HG03342 (cell line): Measurements from ENCODE around the gene GLRX.

Experiments
- ATAC-seq: cut with Tn5 transposase; IDR thresholded peaks from one replicate; pipeline ENCODE4 v1.9.1; 2021; ENCODE audit warnings: mild to moderate bottlenecking, moderate library complexity; ENCODE audit not compliant: unreplicated experiment

GLRX gene

GRCh38 chr5:95784514-95785302 lies 37.8 kb downstream of the GLRX start:
- no peak for ATAC-seq

DNA sequence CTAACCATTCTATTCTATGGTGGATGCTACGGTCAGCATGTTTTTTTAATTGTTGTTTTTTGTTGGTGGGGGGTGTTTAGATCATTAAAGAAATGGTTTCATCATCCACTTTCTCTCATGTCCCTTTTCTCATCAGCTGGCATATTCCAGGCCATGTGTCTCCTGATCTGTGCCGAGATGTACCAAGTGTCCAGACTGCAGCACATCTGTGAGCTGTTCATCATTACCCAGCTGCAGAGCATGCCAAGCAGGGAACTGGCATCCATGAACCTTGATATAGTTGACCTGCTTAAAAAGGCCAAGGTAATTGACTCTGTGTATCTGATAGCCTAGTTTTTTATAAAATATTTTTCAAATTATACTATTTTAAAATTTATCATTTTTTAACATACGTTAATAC lies 38.9 kb downstream of the GLRX start:
- no peak for ATAC-seq

DNA sequence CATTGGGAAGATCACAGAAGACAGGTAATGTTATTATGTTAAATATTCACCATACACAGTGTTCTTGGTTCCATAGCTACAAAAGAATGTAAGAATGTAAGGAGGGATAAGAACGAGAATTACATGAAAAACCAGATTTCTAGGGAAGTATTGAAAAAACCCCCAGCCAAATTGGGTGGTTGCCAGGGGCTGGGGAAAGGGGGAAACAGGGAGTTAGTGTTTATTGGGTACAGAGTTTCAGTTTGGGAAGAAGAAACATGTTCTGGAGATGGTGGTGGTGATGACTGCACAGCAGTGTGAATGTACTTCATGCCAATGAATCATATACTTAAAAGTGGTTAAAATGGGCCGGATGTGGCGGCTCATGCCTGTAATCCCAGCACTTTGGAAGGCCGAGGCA lies 40.3 kb downstream of the GLRX start:
- ATAC-seq, result no peak

DNA sequence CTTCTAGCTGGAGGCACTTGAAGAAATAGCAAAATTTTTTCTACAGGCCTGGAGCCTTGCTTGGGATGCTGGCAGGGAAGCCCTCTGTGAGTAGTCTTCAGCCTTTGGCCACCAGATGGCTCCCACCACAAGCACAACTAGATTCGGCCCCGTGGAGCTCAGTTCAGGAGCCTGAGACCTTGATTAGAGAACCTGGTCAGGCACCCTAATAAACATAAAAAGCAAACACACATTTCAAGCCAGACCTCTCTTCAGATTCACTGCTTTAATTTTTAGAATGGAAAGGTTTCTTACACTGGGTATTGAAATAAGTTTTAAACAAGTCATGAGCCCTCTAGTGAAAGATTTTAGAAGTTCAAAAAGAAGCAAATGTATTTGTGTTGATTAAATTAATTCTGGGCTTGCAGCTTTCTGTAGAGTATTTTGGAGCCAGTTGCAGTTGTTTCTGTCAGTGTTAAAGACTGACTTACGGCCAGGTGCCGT lies 41.4 kb downstream of the GLRX start:
- peak; percentile 95 for ATAC-seq

- ATAC-seq, result no peak
Measured at GRCh38 chr5:95780597-95780996, 41.9 kb downstream of the GLRX start.

- no peak for ATAC-seq
Measured at GRCh38 chr5:95779611-95780010, 42.9 kb downstream of the GLRX start.

GRCh38 chr5:95778713-95779436 lies 43.7 kb downstream of the GLRX start:
- no peak for ATAC-seq

- no peak for ATAC-seq
Measured at GRCh38 chr5:95777441-95777840, 45.1 kb downstream of the GLRX start.

- no peak for ATAC-seq
Measured at GRCh38 chr5:95773335-95774059, 49.0 kb downstream of the GLRX start.

DNA sequence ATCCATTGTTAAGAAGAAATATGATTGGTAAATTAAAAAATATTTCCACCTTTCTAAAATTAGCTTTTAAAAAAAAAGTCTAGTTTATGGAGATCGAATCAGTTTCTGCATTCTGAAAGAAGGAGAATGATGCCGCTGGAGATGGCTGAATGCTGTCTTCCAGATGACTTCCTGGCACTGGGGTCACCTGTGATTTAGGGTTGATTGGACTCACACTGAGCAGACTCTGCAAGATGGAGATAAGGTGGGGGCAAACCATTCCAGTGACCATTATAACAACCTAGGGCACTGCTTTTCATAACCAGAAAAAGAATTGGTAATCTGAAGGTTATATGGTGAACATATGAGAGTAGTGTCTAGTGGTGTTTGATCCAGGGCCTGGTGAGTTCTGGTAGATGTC lies 50.6 kb downstream of the GLRX start:
- ATAC-seq, result no peak

- no peak for ATAC-seq
Measured at GRCh38 chr5:95770830-95771708, 51.5 kb downstream of the GLRX start.

DNA sequence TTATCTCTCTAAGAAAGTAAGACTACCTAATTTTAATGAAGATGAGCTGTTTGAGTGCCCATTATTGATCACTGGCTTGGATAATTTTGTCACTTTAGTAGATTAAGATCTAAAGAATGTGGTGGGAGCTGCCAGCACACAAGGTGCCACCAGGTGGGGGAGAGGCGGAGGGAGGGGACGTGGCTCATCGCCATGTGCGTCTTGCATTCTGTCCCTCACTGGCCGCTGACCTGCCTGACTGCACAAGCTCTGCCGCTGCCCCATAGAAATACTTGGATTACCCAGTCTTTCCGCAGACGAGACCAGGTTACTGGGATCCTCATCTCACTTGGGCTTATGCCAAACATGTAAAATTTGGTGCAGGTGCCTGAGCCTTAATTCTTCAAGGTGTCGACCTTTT lies 53.8 kb downstream of the GLRX start:
- no peak for ATAC-seq

DNA sequence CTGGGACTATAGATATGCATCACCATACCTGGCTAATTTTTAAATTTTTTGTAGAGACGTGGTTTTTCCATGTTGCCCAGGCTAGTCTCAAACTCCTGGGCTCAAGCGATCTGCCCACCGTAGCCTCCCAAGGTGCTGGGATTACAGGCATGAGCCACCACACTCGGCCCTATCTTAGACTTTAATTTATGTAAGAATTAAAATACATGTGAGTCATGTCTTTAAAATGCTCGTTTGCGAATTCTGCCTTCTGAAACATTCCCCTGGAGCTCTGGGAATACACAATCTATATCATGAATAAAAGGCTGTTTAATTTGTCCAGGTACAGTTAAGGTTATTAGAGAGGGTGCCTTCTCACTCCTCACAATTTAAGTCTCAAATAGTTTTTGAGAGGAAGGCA lies 58.6 kb downstream of the GLRX start:
- ATAC-seq, result no peak
